ENCODE measurements around the gene MAP3K20.
"Not testable (repeated sequence)": the region's sequence is repeated elsewhere in the genome, so short reads cannot be mapped to it uniquely, and the experiment has no call there.

MAP3K20 gene

GRCh38 chr2:173290518-173290917 is 214.9 kb downstream of the MAP3K20 start:
- Mint-ChIP-seq H3K9me3 (no peaks in the 10 kb centered on the region), H3K4me3 (no peak overlapping the region), H3K4me1 (ENCODE audit: low read depth in 2 of 2) (no peaks in the 10 kb centered on the region), H3K27me3 (peaks cover 0 to 13% of the 10 kb centered on the region in 2 donors), H3K36me3 (ENCODE audit: insufficient read depth) (no peaks in the 10 kb centered on the region), H3K27ac (no peak overlapping the region)
- no peak for ATAC-seq (replicated peaks)
- DNase-seq, result no peak

GRCh38 chr2:173291412-173291811 is 215.8 kb downstream of the MAP3K20 start:
- Mint-ChIP-seq H3K4me3 (no peak overlapping the region), H3K36me3 (ENCODE audit: insufficient read depth) (no peaks in the 10 kb centered on the region), H3K27ac (no peak overlapping the region), H3K27me3 (peaks cover 0 to 13% of the 10 kb centered on the region in 2 donors), H3K9me3 (no peaks in the 10 kb centered on the region), H3K4me1 (ENCODE audit: low read depth in 2 of 2) (no peaks in the 10 kb centered on the region)
- ATAC-seq (replicated peaks) (no peak), DNase-seq (no peak)

- peaks cover 8 to 12% of the 10 kb centered on the region in 2 donors for H3K27me3 Mint-ChIP-seq
- DNase-seq (no peak), ATAC-seq (replicated peaks) (no peak)
- H3K27ac Mint-ChIP-seq, result no peak overlapping the region
- H3K4me3 Mint-ChIP-seq, result no peak overlapping the region
- peaks cover 11 to 12% of the 10 kb centered on the region in 2 donors for H3K9me3 Mint-ChIP-seq
- H3K4me1 Mint-ChIP-seq (ENCODE audit: low read depth in 2 of 2), result peaks cover 0 to 4% of the 10 kb centered on the region in 2 donors
- H3K36me3 Mint-ChIP-seq (ENCODE audit: insufficient read depth), result no peaks in the 10 kb centered on the region
Observed at GRCh38 chr2:173296235-173296634, 220.6 kb downstream of the MAP3K20 start.

- no peak overlapping the region for H3K27ac Mint-ChIP-seq
- H3K4me3 Mint-ChIP-seq, result no peak overlapping the region
- peaks cover 0 to 4% of the 10 kb centered on the region in 2 donors for H3K4me1 Mint-ChIP-seq (ENCODE audit: low read depth in 2 of 2)
- DNase-seq (no peak), ATAC-seq (replicated peaks) (no peak)
- peaks cover 11 to 13% of the 10 kb centered on the region in 2 donors for H3K9me3 Mint-ChIP-seq
- H3K36me3 Mint-ChIP-seq (ENCODE audit: insufficient read depth), result no peaks in the 10 kb centered on the region
- peaks cover 8 to 12% of the 10 kb centered on the region in 2 donors for H3K27me3 Mint-ChIP-seq
Observed at GRCh38 chr2:173298536-173299097, 223.0 kb downstream of the MAP3K20 start.

- ATAC-seq (replicated peaks) (no peak), DNase-seq (no peak)
- Mint-ChIP-seq H3K36me3 (ENCODE audit: insufficient read depth) (no peaks in the 10 kb centered on the region), H3K4me1 (ENCODE audit: low read depth in 2 of 2) (peaks cover 0 to 4% of the 10 kb centered on the region in 2 donors), H3K4me3 (no peak overlapping the region), H3K9me3 (peaks cover 11 to 13% of the 10 kb centered on the region in 2 donors), H3K27me3 (peaks cover 8 to 12% of the 10 kb centered on the region in 2 donors), H3K27ac (no peak overlapping the region)
Observed at GRCh38 chr2:173299764-173300163, 224.1 kb downstream of the MAP3K20 start.

DNA sequence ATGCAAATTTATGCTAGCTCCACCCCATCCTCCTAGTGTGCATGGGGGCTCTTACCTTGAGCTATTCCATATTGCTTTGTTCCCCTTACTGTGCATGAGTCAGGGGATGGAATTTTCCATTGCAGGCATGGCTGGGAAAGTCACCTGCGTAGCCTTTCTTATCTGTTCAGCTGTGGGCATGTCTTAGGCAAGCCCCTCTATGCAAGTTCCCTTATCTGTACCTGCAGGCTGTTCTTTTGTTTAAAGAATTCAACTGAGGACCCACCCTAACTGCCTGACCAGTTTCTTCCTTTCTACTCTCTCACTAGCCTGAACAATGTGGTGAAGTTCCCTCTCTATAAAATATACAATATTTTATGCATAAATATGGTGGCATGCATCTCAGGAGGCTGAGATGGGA is 224.8 kb downstream of the MAP3K20 start:
- Mint-ChIP-seq H3K9me3 (peaks cover 11 to 13% of the 10 kb centered on the region in 2 donors), H3K36me3 (ENCODE audit: insufficient read depth) (no peaks in the 10 kb centered on the region), H3K4me1 (ENCODE audit: low read depth in 2 of 2) (peaks cover 0 to 4% of the 10 kb centered on the region in 2 donors), H3K27me3 (peaks cover 8 to 12% of the 10 kb centered on the region in 2 donors), H3K27ac (no peak overlapping the region), H3K4me3 (no peak overlapping the region)
- DNase-seq (no peak), ATAC-seq (replicated peaks) (no peak)

GRCh38 chr2:173301549-173301948 is 225.9 kb downstream of the MAP3K20 start:
- DNase-seq; H3K4me3 Mint-ChIP-seq; H3K36me3 Mint-ChIP-seq (ENCODE audit: insufficient read depth); H3K4me1 Mint-ChIP-seq (ENCODE audit: low read depth in 2 of 2); ATAC-seq (replicated peaks); H3K27ac Mint-ChIP-seq: not testable (repeated sequence)
- Mint-ChIP-seq H3K27me3 (peaks cover 8 to 12% of the 10 kb centered on the region in 2 donors), H3K9me3 (peaks cover 11 to 13% of the 10 kb centered on the region in 2 donors)

GRCh38 chr2:173305303-173305702 is 229.7 kb downstream of the MAP3K20 start:
- Mint-ChIP-seq H3K27me3 (no peaks in the 10 kb centered on the region), H3K4me3 (no peak overlapping the region)

GRCh38 chr2:173307293-173307692 is 231.6 kb downstream of the MAP3K20 start:
- H3K4me3 Mint-ChIP-seq, result no peak overlapping the region
- ATAC-seq (replicated peaks) (no peak), DNase-seq (no peak)
- H3K36me3 Mint-ChIP-seq (ENCODE audit: insufficient read depth), result no peaks in the 10 kb centered on the region
- H3K9me3 Mint-ChIP-seq, result no peaks in the 10 kb centered on the region
- H3K4me1 Mint-ChIP-seq (ENCODE audit: low read depth in 2 of 2), result no peaks in the 10 kb centered on the region
- peak overlapping the region in 1 of 2 donors; percentile 33 for H3K27ac Mint-ChIP-seq
- H3K27me3 Mint-ChIP-seq, result peaks cover 0 to 6% of the 10 kb centered on the region in 2 donors

More at GRCh38 chr2:173305303-173305702, 229.7 kb downstream of the MAP3K20 start:
- no peak overlapping the region for H3K27ac Mint-ChIP-seq
- no peak for DNase-seq
- peaks cover 0 to 2% of the 10 kb centered on the region in 2 donors for H3K9me3 Mint-ChIP-seq
- H3K4me1 Mint-ChIP-seq (ENCODE audit: low read depth in 2 of 2), result no peaks in the 10 kb centered on the region
- no peak for ATAC-seq (replicated peaks)
- no peaks in the 10 kb centered on the region for H3K36me3 Mint-ChIP-seq (ENCODE audit: insufficient read depth)

DNA sequence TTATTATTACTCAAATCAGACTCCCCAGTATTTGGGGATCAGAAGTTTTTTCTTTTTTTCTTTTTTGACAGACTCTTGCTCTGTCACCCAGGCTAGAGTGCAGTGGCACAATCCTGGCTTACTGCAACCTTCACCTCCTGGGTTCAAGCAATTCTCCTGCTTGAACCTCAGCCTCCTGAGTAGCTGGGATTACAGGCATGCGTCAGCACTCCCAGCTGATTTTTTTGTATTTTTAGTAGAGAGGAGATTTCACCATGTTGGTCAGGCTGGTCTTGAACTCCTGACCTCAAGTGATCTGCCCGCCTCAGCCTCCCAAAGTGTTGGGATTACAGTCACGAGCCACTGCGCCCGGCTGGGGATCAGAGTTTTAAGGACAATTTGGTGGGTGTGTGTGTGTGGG is 233.7 kb downstream of the MAP3K20 start:
- not testable (repeated sequence) for H3K4me3 Mint-ChIP-seq

DNA sequence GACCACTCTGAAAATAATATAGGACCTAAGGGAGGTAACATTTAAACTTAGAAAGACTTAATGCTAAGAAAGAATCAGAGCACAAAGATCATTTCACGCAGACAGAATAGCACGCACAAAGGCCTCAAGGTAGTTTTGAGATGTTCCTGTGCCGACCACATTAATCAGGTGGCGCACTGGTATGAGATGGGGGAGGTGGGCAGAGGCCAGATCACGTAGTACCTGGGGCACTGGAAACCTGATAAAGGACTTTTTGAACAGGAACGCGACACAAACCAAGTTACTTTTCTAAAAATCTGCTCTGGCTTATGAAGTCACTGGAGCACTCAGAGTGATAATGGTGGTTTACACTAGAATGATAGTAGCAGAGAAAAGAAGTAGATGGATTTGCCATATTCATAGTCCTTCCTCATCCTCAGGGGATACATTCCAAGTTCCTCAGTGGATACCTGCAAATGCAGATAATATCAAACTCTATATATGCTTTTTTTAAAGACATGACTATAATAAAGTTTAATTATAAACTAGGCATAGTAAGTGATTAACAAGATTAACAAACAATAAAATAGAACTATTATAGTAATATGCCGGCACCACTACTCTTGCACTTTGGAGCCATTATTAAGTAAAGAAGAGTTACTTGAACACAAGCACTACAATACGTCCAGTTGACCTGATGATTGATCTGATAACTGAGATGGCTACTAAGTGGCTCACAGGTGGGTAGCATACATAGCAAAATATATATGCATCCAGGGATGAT is 236.4 kb downstream of the MAP3K20 start:
- no peaks in the 10 kb centered on the region for H3K4me1 Mint-ChIP-seq (ENCODE audit: low read depth in 2 of 2)
- no peak for ATAC-seq (replicated peaks)
- H3K27ac Mint-ChIP-seq, result no peak overlapping the region
- DNase-seq, result no peak
- peaks cover 0 to 6% of the 10 kb centered on the region in 2 donors for H3K27me3 Mint-ChIP-seq
- no peak overlapping the region for H3K4me3 Mint-ChIP-seq
- no peaks in the 10 kb centered on the region for H3K9me3 Mint-ChIP-seq
- H3K36me3 Mint-ChIP-seq (ENCODE audit: insufficient read depth), result no peaks in the 10 kb centered on the region

More for the DNA sequence above, 233.7 kb downstream of the MAP3K20 start:
- not testable (repeated sequence) for DNase-seq; H3K4me1 Mint-ChIP-seq (ENCODE audit: low read depth in 2 of 2); H3K27me3 Mint-ChIP-seq; H3K27ac Mint-ChIP-seq; H3K9me3 Mint-ChIP-seq; H3K36me3 Mint-ChIP-seq (ENCODE audit: insufficient read depth); ATAC-seq (replicated peaks)

Measured in effector memory CD8-positive, alpha-beta T cell (primary cell).